GM12891 (cell line): ENCODE results near the gene KDM6A.

Source experiments
- DNase-seq: peaks from one replicate; pipeline ENCODE4 v3.0.0; 2011; ENCODE audit warnings: low spot score; ENCODE audit not compliant: insufficient read length
- FAIRE-seq: peaks from 2 replicates; lab custom pipeline; 2011; peaks lifted over from hg19 to GRCh38; lab: Jason Lieb, UNC
- PAX5 ChIP-seq: IDR thresholded peaks from 2 replicates; pipeline ENCODE4 v1.6.1; 2011; ENCODE audit warnings: low read length, moderate library complexity, mild to moderate bottlenecking; ENCODE audit not compliant: insufficient read depth, severe bottlenecking
- POLR2A ChIP-seq: IDR thresholded peaks from 2 replicates; pipeline ENCODE4 v1.6.1; 2011; ENCODE audit warnings: low read depth, low read length, control low read depth
- POLR2AphosphoS5 ChIP-seq: IDR thresholded peaks from 2 replicates; pipeline ENCODE4 v1.6.1; 2011; ENCODE audit warnings: low read depth, low read length, control low read depth
- POU2F2 ChIP-seq: IDR thresholded peaks from 2 replicates; pipeline ENCODE4 v1.6.1; 2011; ENCODE audit warnings: low read depth, mild to moderate bottlenecking, control low read depth, low read length, moderate library complexity
- SPI1 ChIP-seq: IDR thresholded peaks from 2 replicates; pipeline ENCODE4 v1.6.1; 2011; ENCODE audit warnings: low read depth, low read length, control low read depth
- TAF1 ChIP-seq: IDR thresholded peaks from 2 replicates; pipeline ENCODE4 v1.6.1; 2011; ENCODE audit warnings: low read depth, low read length, control low read depth

The KDM6A gene

DNA sequence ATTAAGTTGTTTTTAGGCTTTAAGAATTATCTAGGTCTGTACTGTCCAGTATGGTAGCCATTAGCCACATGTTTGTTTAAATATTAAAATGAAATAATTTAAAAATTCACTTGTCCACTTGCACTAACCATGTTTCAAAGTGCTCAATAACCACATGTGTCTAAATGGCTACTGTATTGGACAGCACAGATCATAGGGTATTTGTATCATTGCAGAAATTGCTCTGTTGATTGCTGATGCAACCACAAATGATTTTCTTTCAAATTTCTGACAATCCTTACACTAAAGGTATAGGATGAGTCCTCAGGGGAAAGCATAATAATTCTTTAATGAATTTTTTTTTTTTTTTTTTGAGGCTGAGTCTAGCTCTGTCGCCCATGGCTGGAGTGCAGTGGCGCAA lies 84.9 kb downstream of the KDM6A start:
- no peak for TF ChIP-seq TAF1
- no peak for FAIRE-seq
- DNase-seq: no peak

DNA sequence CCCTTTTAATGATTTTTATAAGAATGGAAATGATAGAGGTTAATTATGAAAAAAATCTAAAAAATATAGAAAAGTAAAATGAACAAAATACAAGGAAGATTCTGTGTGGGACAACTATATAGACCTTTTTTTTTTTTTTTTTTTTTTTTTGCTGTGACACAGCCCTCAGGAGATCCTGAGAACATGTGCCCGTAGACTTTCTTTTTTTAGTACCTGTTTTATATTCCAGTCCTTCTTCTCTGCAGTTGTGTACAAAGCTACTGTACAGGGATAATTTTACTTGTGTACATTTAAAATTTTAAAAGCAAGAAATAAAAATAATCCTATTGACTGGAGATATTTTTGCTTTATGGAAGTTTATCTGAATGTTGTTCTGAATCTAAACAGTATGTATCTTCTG lies 85.5 kb downstream of the KDM6A start:
- TF ChIP-seq POLR2AphosphoS5 (no peak), TAF1 (no peak), POLR2A (no peak), SPI1 (no peak), PAX5 (no peak), POU2F2 (no peak)
- DNase-seq (no peak), FAIRE-seq (no peak)

DNA sequence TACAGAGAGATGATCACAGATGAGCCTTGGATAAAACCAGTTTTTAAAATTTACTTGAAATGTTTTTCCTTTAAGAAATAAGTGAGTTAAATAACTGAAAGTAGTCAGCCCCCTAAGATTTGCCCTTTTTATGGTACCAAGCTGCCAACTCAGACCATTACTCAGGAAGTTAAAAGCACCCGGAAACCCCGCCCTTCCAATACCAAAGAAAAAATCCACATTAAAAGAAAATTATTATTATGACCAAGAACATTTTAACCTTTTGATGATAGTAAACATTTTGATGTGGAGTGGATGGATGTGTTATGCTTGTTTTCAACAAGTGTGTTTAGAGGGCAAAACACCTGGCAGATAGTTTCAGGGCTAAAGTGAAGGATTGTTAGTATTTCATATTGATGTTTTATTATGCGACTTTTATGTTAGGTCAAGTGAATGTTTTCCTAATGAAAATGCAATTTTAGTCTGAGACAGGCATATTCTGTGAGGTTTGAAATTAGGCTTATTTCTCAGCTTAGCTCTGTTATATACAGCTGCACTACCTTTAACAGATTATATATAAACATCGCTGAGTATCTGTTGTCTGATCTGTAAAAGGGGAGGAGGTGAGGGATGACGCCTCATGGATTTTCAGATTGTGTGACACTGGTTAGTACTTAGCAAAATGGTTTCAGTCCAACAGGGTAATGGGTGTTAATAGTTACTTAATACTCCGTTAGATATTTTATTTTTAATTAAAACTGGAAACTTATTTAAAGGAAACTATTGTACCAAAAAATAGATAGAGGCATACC lies 89.0 kb downstream of the KDM6A start:
- TF ChIP-seq SPI1 (no peak), POU2F2 (no peak), POLR2A (no peak), TAF1 (no peak), POLR2AphosphoS5 (no peak), PAX5 (no peak)
- DNase-seq: no peak
- no peak for FAIRE-seq

DNA sequence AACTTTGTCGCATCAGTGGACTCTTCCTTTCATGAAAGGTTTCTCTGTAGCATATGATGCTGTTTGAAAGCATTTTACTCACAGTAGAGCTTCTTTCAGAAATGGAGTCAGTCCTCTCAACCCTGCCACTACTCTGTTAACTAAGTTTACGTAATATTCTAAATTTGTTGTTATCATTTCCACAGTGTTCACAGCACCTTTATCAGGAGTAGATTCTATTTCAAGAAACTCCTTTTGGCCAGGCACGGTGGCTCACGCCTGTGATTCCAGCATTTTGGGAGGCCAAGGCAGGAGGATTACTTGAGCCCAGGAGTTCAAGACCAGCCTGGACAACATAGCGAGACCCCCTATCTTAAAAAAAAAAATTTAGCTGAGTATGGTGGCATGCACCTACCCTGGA lies 90.0 kb downstream of the KDM6A start:
- FAIRE-seq (no peak), DNase-seq (no peak)
- TF ChIP-seq POU2F2: no peak

DNA sequence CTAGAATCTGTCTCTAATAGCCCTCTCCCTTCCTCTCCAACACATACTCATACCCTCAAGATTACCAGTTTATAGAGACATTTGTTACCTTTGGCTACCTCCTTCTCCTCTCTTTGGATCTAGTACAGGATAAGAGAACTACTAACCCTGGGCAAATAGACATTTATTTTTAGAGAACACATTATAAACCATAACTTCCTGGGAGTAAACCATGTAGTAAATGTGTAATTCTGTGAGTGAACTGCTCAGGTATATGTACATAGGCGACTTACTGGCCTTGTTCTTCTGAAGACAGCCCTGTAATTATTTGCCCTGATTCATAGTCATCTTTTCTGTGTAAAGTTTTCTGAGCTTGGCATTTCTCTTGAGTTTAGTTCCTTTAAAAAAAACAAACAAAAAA lies 94.2 kb downstream of the KDM6A start:
- DNase-seq (no peak), FAIRE-seq (no peak)
- no peak for TF ChIP-seq POU2F2
- no peak for TF ChIP-seq POLR2AphosphoS5
- no peak for TF ChIP-seq PAX5
- no peak for TF ChIP-seq POLR2A
- TF ChIP-seq TAF1: no peak
- TF ChIP-seq SPI1: no peak

DNA sequence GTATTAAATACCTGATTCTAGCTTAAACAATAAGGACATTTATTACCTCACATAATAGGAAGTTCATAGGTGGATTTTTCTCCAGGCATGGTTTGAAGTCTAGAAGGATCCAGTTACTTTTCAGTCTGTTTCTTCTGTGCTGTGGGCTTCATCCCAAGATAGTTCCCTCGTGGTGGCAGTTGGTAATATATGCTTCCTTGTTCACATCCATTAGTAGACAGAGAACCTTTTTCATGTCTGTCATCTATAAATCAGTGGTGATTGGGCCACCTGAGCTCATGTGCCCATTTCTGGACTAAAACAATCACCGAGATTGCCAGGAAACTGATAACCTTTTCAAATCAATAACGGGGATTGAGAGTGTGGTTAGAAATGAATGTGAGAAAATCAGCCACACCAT lies 97.7 kb downstream of the KDM6A start:
- no peak for DNase-seq
- no peak for FAIRE-seq
- TF ChIP-seq POU2F2: no peak
- no peak for TF ChIP-seq POLR2A
- TF ChIP-seq SPI1: no peak
- TF ChIP-seq POLR2AphosphoS5: no peak
- no peak for TF ChIP-seq TAF1
- TF ChIP-seq PAX5: no peak

DNA sequence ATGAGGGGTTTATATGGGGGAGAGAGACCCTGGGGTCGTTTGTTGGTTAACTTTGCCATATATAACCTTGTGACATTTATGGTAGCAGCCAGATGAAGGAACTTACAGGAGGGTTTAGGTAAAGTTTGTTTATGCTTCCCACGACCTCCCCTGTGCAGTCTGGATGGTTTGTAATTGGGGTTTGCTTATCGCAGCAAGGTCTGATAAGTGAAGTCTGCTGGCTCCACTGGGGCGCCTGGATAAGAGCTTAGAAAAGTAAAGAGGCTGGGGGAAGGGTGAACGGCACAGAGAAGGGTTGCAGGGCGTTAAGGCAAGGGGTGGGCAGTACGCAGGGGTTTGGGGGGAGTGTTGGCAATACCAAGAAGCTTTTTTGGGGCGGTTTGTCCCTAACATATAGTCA lies 98.7 kb downstream of the KDM6A start:
- no peak for FAIRE-seq
- DNase-seq: no peak
- no peak for TF ChIP-seq POLR2AphosphoS5
- TF ChIP-seq POLR2A: no peak
- no peak for TF ChIP-seq SPI1
- no peak for TF ChIP-seq POU2F2
- TF ChIP-seq PAX5: no peak
- TF ChIP-seq TAF1: no peak

DNA sequence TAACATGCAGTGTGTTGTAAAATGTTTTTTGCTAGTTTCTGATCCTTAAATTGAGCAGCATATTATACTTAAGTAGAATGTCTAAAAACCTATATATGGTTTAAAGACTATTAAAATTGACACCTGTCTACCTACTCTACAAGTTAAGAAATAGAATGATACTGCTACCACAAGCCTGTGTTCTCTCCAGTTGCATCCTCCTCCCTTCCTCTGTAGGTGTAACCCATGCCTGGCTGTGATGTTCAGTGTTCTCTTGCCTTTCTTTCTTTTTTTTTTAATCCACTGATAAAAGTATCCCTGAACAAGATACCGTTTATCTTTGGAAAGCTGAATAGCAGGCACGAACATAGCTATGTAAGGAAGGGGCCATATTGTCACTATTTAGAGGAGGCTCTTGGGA lies 99.1 kb downstream of the KDM6A start:
- DNase-seq: no peak
- FAIRE-seq: no peak
- TF ChIP-seq POLR2A (no peak), PAX5 (no peak), POU2F2 (no peak), SPI1 (no peak), POLR2AphosphoS5 (no peak), TAF1 (no peak)

DNA sequence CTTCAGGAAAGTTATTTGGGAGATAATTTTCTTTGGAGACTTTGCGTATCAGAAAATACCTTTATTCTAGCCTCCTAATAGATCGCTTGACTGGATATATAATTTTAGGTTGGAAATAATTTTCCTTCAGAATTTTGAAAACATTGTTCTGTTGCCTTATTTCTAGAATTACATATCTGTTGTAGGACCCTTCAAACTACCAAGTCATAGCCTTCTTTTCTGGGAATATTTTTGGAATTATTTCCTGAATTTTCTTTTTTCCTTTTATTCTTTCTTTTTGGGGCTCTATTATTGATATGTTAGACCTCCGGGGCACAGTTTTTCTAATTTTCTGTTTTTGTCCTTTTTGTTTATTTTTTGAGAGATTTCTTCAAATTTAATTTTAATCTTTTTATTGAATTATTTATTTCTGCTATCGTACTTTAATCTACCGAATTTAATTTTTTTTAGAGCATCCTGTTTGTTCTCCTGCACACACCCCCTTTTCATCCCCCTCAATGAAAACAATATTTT lies 100.5 kb downstream of the KDM6A start:
- FAIRE-seq: no peak
- TF ChIP-seq POU2F2: no peak
- TF ChIP-seq POLR2A: no peak
- DNase-seq: no peak

DNA sequence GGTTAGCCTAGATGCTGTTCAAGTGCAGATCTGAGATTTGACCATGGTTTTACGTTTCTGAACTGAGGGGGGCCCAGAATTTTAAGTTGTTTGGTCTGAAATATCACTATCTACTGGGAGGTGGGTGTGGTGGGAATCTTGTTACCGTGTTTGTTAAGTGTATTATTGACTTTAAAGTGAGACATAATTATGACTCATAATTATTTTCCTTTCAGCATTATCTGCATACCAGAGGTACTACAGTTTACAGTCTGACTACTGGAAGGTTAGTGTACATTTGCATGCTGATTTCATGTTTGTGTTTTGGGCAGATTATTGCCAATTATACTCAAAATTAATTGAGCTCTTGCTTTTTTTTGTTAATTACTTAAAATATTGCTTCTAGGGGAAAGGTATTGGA lies 101.5 kb downstream of the KDM6A start:
- FAIRE-seq: no peak
- no peak for DNase-seq

DNA sequence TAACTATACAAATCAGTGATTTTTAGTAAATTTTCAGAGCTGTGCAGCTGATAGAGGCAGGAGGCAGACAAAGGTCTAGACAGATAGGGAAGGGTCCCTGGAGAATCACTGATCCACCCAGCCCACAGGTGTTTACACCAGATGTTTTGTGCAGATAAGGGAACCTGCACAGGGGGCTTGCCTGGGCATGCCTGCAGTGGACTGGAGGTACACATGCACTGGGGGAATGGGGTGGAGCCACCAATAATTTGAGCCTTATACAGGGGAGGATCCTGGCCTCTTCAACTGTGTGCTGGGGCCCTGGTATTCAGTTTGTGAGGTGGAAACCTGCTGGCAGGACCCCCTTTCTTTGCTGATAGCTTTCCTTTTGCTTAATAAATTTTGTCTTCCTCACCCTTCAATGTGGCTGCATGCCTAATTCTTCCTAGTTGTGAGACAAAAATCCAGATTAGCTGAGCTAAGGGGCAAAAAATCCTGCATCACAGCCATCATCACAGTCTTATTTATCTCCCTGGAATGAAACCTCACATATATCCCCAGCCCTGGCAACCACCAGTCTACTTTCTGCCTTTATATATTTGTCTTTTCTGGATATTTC lies 102.8 kb downstream of the KDM6A start:
- no peak for FAIRE-seq
- no peak for TF ChIP-seq TAF1
- TF ChIP-seq POLR2A: no peak
- no peak for TF ChIP-seq SPI1
- no peak for TF ChIP-seq POU2F2
- TF ChIP-seq PAX5: no peak
- no peak for TF ChIP-seq POLR2AphosphoS5
- no peak for DNase-seq

More for the DNA sequence above, 101.5 kb downstream of the KDM6A start:
- TF ChIP-seq POU2F2 (no peak), POLR2A (no peak), PAX5 (no peak), TAF1 (no peak), POLR2AphosphoS5 (no peak), SPI1 (no peak)
